Karpas-422 (cell line): Measurements from ENCODE around the gene IAH1. TPM values are rescaled to one million over a fixed set of nuclear protein-coding genes. Genes with fewer than 3 reads are reported as not detected.

Source experiments
- DNase-seq: peaks from one replicate; pipeline ENCODE4 v3.0.0-alpha.2; 2015
- H2AFZ ChIP-seq: fragments of 200-600 bp; sonication (generic); 2 replicates; pipeline ENCODE4 v1.6.1; 2014; ENCODE audit warnings: antibody characterized with exemption, low read length, mixed read lengths
- H3K27ac ChIP-seq: fragments of 200-600 bp; sonication (generic); 2 replicates; pipeline ENCODE4 v1.5.1; 2014; ENCODE audit warnings: mild to moderate bottlenecking, low read length, moderate library complexity
- H3K27me3 ChIP-seq: fragments of 200-600 bp; sonication (generic); 2 replicates; pipeline ENCODE4 v1.6.1; 2014; ENCODE audit warnings: low read length, mixed read lengths
- H3K36me3 ChIP-seq: fragments of 200-600 bp; sonication (generic); 2 replicates; pipeline ENCODE4 v1.6.1; 2014; ENCODE audit warnings: low read length, mixed read lengths; ENCODE audit not compliant: insufficient read depth
- H3K4me1 ChIP-seq: fragments of 200-600 bp; sonication (generic); 2 replicates; pipeline ENCODE4 v1.6.1; 2014; ENCODE audit warnings: mild to moderate bottlenecking, low read length, mixed read lengths
- H3K4me2 ChIP-seq: fragments of 200-600 bp; sonication (generic); 2 replicates; pipeline ENCODE4 v1.6.1; 2014; ENCODE audit warnings: low read length, low read depth, mild to moderate bottlenecking; ENCODE audit not compliant: poor library complexity, severe bottlenecking
- H3K4me3 ChIP-seq: fragments of 200-600 bp; sonication (generic); 2 replicates; pipeline ENCODE4 v1.5.1; 2014; ENCODE audit warnings: mild to moderate bottlenecking, antibody characterized with exemption, low read length, mixed read lengths
- H3K79me2 ChIP-seq: fragments of 200-600 bp; sonication (generic); 2 replicates; pipeline ENCODE4 v1.6.1; 2014; ENCODE audit warnings: mild to moderate bottlenecking, low read length, mixed read lengths
- H3K9ac ChIP-seq: fragments of 200-600 bp; sonication (generic); 2 replicates; pipeline ENCODE4 v1.6.0; 2014; ENCODE audit warnings: low read length
- H3K9me2 ChIP-seq: fragments of 200-600 bp; sonication (generic), shearing (Covaris generic); replicated peaks from 2 replicates; pipeline ENCODE4 v1.6.0; 2014; ENCODE audit warnings: mild to moderate bottlenecking, low read length, moderate library complexity; ENCODE audit not compliant: insufficient read depth
- H3K9me3 ChIP-seq: fragments of 300-700, 200-600 bp; sonication (generic); 2 replicates; pipeline ENCODE4 v1.6.1; 2014; ENCODE audit warnings: low read length, mixed read lengths
- H4K20me1 ChIP-seq: fragments of 200-600 bp; sonication (generic); 2 replicates; pipeline ENCODE4 v1.6.1; 2014; ENCODE audit warnings: mild to moderate bottlenecking, antibody characterized with exemption, low read length, low read depth; ENCODE audit not compliant: insufficient read depth
- total RNA-seq: library from RNA; depleted of rRNA; stranded (reverse); fragments of >200 nt; shearing (Covaris generic); gene quantifications from 2 replicates; pipeline ENCODE4 v1.2.3, GENCODE V29; 2014; ENCODE audit warnings: low replicate concordance

Gene IAH1
- total RNA-seq, 1 experiment from 2014 or later, result 69.5 TPM

DNA sequence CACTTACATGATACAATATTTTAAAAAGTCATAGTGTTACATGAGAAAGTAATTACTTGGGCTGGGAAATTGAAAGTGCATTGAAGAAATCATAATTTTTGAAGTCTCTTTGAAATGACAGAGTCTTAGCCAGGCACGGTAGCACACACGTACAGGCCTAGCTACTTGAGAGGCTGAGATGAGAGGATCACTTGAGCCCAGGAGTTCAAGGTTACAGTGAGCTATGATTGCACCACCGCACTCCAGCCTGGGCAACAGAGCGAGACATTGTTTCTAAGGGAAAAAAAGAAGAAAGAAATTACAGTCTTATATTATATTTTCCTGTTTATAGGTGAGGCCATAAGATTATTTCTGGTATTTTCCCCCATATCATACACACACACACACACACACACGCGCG is 9.2 kb upstream of the IAH1 start:
- Histone ChIP-seq H3K9ac (no peak overlapping the region), H3K9me3 (no peaks in the 10 kb centered on the region), H3K4me3 (no peak overlapping the region), H3K9me2 (no peaks in the 10 kb centered on the region), H3K36me3 (peaks cover 20% of the 10 kb centered on the region), H3K4me1 (no peaks in the 10 kb centered on the region), H3K27ac (no peak overlapping the region), H3K79me2 (no peaks in the 10 kb centered on the region), H2AFZ (no peak overlapping the region), H3K27me3 (no peaks in the 10 kb centered on the region), H4K20me1 (no peaks in the 10 kb centered on the region), H3K4me2 (no peak overlapping the region)
- no peak for DNase-seq

DNA sequence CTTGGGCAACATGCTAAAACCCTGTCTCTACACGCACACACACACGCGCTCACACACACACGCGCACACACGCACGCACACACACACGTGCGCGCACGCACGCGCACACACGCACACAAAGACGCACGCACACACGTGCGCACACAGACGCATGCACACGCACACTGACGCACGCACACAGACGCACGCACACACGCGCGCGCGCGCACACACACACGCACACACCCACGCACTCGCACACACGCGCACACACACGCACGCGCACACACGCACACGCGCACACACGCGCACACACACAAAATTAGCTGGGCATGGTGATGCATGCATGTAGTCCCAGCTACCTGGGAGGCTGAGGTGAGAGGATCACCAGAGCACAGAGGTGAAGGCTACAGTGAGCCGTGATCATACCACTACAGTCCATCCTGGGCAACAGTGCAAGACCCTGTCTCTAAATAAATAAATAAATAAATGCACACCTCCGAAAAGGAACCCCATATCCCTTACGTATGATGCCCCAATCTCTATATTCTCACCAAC is 8.1 kb upstream of the IAH1 start:
- Histone ChIP-seq H3K27ac (no peak overlapping the region), H3K4me3 (no peak overlapping the region), H3K36me3 (peaks cover 19% of the 10 kb centered on the region; the same call in 1 of the 2 replicates), H3K4me2 (no peak overlapping the region), H3K9me2 (no peaks in the 10 kb centered on the region), H3K9me3 (no peaks in the 10 kb centered on the region), H3K9ac (no peak overlapping the region), H3K79me2 (no peaks in the 10 kb centered on the region), H3K4me1 (no peaks in the 10 kb centered on the region), H2AFZ (no peak overlapping the region), H3K27me3 (no peaks in the 10 kb centered on the region), H4K20me1 (no peaks in the 10 kb centered on the region)
- no peak for DNase-seq

DNA sequence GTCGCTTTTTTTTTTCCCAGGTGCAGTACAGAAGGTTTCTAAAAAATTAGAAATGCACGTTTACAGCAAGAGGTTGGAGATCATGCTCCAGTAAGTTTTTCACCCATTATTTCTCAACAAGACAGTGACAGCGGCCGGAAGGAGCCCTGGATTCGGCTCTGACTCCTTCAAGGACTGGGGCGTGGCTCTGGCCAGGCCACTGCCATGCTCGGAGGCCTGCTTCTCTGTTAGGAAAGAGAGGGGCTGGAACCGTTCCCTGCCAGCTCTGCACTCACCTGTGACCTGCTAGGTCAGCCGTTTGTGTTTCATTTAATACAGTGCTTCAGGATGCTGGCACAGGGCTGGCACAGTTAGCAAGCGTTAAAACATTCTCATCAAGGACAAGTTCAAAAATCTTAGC is 6.7 kb upstream of the IAH1 start:
- peaks cover 23% of the 10 kb centered on the region; the same call in 1 of the 2 replicates for H3K36me3 ChIP-seq
- no peak overlapping the region for H3K9ac ChIP-seq
- no peaks in the 10 kb centered on the region for H3K9me2 ChIP-seq
- H2AFZ ChIP-seq, result no peak overlapping the region
- H3K9me3 ChIP-seq, result no peaks in the 10 kb centered on the region
- DNase-seq, result no peak
- no peaks in the 10 kb centered on the region for H3K27me3 ChIP-seq
- H3K4me1 ChIP-seq, result no peaks in the 10 kb centered on the region
- H4K20me1 ChIP-seq, result no peaks in the 10 kb centered on the region
- no peak overlapping the region for H3K27ac ChIP-seq
- H3K4me2 ChIP-seq, result no peak overlapping the region
- H3K4me3 ChIP-seq, result no peak overlapping the region
- H3K79me2 ChIP-seq, result no peaks in the 10 kb centered on the region

DNA sequence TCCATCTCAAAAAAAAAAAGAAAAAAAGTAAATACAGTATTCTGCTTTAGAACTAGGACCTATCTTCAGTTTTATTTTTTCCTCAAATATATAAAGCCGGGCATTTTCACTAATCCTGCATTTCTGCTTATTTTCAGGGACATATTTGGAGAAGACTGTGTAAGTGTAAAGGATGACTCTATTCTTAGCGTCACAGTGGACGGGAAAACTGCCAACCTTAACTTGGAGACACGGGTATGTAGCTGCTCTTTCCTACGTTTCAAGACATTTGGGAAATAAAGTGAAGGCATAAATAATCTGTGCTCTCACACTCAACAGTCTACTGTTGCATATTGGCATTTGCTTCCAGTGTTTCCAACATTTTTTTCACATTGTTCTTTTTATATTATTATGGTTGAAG is 3.1 kb upstream of the IAH1 start:
- Histone ChIP-seq H3K9ac (no peak overlapping the region), H3K27ac (no peak overlapping the region), H3K36me3 (peaks cover 17% of the 10 kb centered on the region; the same call in 1 of the 2 replicates), H3K27me3 (no peaks in the 10 kb centered on the region), H3K79me2 (peaks cover 13% of the 10 kb centered on the region), H3K4me2 (no peak overlapping the region), H2AFZ (no peak overlapping the region), H3K9me3 (no peaks in the 10 kb centered on the region), H3K4me3 (no peak overlapping the region), H3K9me2 (no peaks in the 10 kb centered on the region), H3K4me1 (peaks cover 19% of the 10 kb centered on the region), H4K20me1 (no peaks in the 10 kb centered on the region)
- no peak for DNase-seq

DNA sequence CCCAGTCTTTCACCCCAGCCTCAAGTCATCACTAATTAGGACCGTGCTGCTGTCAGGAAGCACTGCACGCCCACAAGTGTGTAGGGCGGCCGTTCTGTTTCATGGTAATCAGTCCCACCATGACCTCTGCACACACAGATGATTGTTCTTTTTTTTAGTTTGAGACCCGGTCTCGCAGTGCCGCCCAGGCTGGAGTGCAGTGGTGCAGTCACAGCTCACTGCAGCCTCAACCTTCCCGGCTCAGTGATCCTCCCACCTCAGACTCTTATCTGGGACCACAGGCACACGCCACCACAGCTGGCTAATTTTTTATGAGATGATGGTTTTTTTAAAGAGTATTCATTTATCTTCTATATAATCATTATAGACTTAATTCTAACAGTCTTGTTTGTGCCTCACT is 1.8 kb upstream of the IAH1 start:
- Histone ChIP-seq H3K9me2 (no peaks in the 10 kb centered on the region), H3K4me3 (no peak overlapping the region), H2AFZ (no peak overlapping the region), H3K79me2 (peaks cover 21% of the 10 kb centered on the region), H4K20me1 (no peaks in the 10 kb centered on the region), H3K27me3 (no peaks in the 10 kb centered on the region), H3K4me1 (peaks cover 19% of the 10 kb centered on the region), H3K27ac (no peak overlapping the region), H3K9me3 (no peaks in the 10 kb centered on the region), H3K36me3 (peaks cover 15% of the 10 kb centered on the region; the same call in 1 of the 2 replicates), H3K9ac (no peak overlapping the region), H3K4me2 (no peak overlapping the region)
- no peak for DNase-seq

DNA sequence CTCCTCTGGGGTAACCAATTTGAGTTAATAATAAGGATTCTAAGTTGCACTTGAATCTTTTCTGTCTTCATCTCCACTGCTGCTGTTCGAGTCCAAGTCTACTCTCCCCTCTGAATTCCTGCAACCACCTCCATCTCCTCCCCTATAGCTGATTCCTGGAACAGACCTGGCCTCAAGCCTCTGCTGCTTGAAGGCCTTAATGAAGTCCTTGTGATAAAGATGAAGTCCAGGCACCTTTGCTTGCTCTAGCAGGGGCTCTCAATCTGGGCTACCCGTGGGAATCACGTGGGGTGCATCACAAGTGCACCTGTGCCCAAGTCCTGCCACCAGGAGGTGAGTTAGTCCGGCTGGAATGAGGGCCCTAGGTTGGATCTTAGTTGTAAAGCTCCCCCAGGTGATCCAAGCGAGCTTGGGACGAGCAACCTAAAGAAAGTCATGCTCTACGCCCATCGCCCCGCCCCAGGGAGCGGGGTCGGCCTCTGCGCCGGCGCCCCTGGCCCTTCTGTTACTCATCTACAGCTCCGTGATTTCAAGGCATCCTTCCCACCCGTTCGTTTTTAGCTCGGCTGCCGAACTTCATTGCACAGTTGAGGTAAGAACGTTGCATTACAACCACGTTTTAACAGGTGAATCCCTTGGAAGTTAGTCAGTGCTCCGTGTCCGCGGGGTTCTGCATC is 905 bp upstream of the IAH1 start:
- Histone ChIP-seq H3K4me3 (peak overlapping the region; percentile 76), H3K27ac (peak overlapping the region; percentile 46; the same call in 1 of the 2 replicates), H3K79me2 (peaks cover 22% of the 10 kb centered on the region), H2AFZ (0 out of 2 replicates have a peak overlapping the region, but pooled peaks have one; percentile 14), H3K4me1 (peaks cover 19% of the 10 kb centered on the region), H3K9ac (peak overlapping the region; percentile 76), H3K36me3 (peaks cover 13% of the 10 kb centered on the region; the same call in 1 of the 2 replicates), H4K20me1 (no peaks in the 10 kb centered on the region), H3K4me2 (peak overlapping the region; percentile 82), H3K9me2 (no peaks in the 10 kb centered on the region), H3K27me3 (no peaks in the 10 kb centered on the region), H3K9me3 (no peaks in the 10 kb centered on the region)
- DNase-seq, result peak; percentile 68

DNA sequence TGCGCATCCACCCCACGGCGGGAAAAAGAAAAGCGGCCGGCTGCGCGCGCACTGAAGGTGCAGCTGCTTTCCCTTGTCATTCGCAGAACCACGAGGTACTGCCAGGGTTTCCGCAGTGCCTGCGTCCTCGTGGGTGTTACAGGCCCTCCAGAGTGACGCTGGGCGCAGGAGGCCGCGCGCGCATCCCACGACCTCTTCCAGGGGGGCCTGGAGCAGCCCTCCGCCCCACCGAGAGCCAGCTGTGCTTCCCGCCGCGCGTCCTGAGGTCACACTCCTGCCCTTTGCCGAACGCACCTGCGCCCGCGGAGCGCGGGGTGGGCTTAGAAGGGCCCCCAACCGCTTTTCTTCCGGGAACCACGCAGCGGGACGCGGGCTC is 378 bp upstream of the IAH1 start:
- H3K36me3 ChIP-seq, result peaks cover 14% of the 10 kb centered on the region; the same call in 1 of the 2 replicates
- H3K27ac ChIP-seq, result peak overlapping the region; percentile 46; the same call in 1 of the 2 replicates
- no peaks in the 10 kb centered on the region for H3K9me2 ChIP-seq
- H3K27me3 ChIP-seq, result no peaks in the 10 kb centered on the region
- H4K20me1 ChIP-seq, result no peaks in the 10 kb centered on the region
- H3K4me3 ChIP-seq, result peak overlapping the region; percentile 76
- H2AFZ ChIP-seq, result peak overlapping the region; percentile 14; the same call in 1 of the 2 replicates
- H3K79me2 ChIP-seq, result peaks cover 26% of the 10 kb centered on the region
- H3K4me1 ChIP-seq, result peaks cover 19% of the 10 kb centered on the region
- H3K4me2 ChIP-seq, result peak overlapping the region; percentile 82
- no peaks in the 10 kb centered on the region for H3K9me3 ChIP-seq
- DNase-seq, result peak; percentile 78
- H3K9ac ChIP-seq, result peak overlapping the region; percentile 76

DNA sequence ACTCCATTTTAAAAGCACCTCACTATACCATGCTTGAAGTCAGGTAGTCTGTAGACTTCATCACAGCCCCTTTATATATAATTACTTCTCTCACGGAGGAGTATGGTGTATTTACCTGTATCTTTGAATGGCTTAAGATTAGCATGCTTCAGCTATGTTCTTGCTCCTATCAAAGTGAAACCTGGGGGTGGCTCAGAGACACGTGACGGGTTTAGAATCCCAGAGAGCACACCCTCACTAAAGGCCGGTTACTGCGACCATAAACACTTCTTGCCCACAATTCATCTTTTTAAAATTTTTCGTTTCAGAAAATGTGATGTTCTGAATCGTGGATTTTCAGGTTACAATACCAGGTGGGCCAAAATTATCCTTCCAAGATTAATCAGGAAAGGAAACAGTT is 3.6 kb downstream of the IAH1 start:
- H3K36me3 ChIP-seq, result peaks cover 11% of the 10 kb centered on the region; the same call in 1 of the 2 replicates
- H2AFZ ChIP-seq, result no peak overlapping the region
- no peaks in the 10 kb centered on the region for H4K20me1 ChIP-seq
- H3K4me1 ChIP-seq, result peaks cover 22% of the 10 kb centered on the region
- no peaks in the 10 kb centered on the region for H3K27me3 ChIP-seq
- H3K79me2 ChIP-seq, result peaks cover 35% of the 10 kb centered on the region
- DNase-seq, result no peak
- H3K4me2 ChIP-seq, result no peak overlapping the region
- no peaks in the 10 kb centered on the region for H3K9me3 ChIP-seq
- no peaks in the 10 kb centered on the region for H3K9me2 ChIP-seq
- H3K4me3 ChIP-seq, result no peak overlapping the region
- no peak overlapping the region for H3K9ac ChIP-seq
- no peak overlapping the region for H3K27ac ChIP-seq
